Muscle of leg (tissue), 11 donors: Measurements from ENCODE around the gene CPEB3. TPM values are rescaled to one million over a fixed set of nuclear protein-coding genes. Genes with fewer than 3 reads are reported as not detected.
"Not testable (repeated sequence)": the region's sequence is repeated elsewhere in the genome, so short reads cannot be mapped to it uniquely, and the experiment has no call there.

Source experiments
- DNase-seq: peaks from one replicate; pipeline ENCODE4 v3.0.0; 2013
- H3K27ac ChIP-seq: one replicate; pipeline ENCODE4 v1.5.1; 2013; ENCODE audit warnings: mild to moderate bottlenecking, low read length, control low read depth
- H3K27me3 ChIP-seq: one replicate; pipeline ENCODE4 v1.6.1; 2013; ENCODE audit warnings: low read length; ENCODE audit not compliant: control insufficient read depth, insufficient read depth
- H3K36me3 ChIP-seq: one replicate; pipeline ENCODE4 v1.6.1; 2013; ENCODE audit warnings: low read length; ENCODE audit not compliant: control insufficient read depth, insufficient read depth
- H3K4me1 ChIP-seq: one replicate; pipeline ENCODE4 v1.6.1; 2013; ENCODE audit warnings: low read length; ENCODE audit not compliant: control insufficient read depth, insufficient read depth
- H3K4me3 ChIP-seq: one replicate; pipeline ENCODE4 v1.5.1; 2013; ENCODE audit warnings: low read length, control low read depth
- H3K9me3 ChIP-seq: replicated peaks from 2 replicates; pipeline ENCODE4 v1.6.1; 2013; ENCODE audit warnings: low read depth, low read length; ENCODE audit not compliant: control insufficient read depth
- WGBS: methylation state at CpG from one replicate; pipeline ENCODE4 v1.1.5; 2013; ENCODE audit warnings: missing lambda C conversion rate; ENCODE audit not compliant: insufficient coverage; 5-methylcytosine and 5-hydroxymethylcytosine counted together
- polyA plus RNA-seq, 8 donors: library from polyadenylated mRNA; unstranded; fragments of 120-200 nt; gene quantifications; one replicate each; pipeline versions ENCODE4 v1.2.1 to v1.2.3, GENCODE V29; 2013; ENCODE audit warnings: inconsistent platforms in 1 of 8, low replicate concordance in 1 of 8; ENCODE audit not compliant: insufficient read length in 8 of 8, insufficient read depth in 1 of 8
- total RNA-seq: library from RNA; stranded (reverse); fragments of 120-200 nt; gene quantifications from one replicate; pipeline ENCODE4 v1.2.4, GENCODE V29; 2013

The CPEB3 gene
- total and polyA plus RNA-seq, 9 donors = 2.0 to 3.3 (median 3.0) TPM

DNA sequence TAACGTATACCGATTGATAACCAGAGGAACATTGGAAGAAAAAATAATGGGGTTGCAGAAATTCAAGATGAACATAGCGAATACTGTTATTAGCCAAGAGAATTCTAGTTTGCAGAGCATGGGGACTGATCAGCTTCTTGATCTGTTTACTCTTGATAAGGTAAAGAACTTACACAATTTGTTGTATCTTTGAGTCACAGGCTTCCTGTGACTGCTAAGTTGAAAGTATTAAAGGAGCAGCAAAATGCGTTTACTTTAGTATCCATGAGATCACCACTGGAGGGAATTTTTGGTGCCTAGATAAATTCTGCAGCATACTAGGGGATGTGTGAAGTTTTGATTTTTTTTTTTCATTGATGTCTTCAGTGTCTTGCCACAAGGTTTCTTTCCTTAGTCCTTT, 263.7 kb downstream of the CPEB3 start:
- H3K27me3 ChIP-seq = no peaks in the 10 kb centered on the region
- peaks cover 47% of the 10 kb centered on the region for H3K36me3 ChIP-seq
- no peak overlapping the region for H3K4me3 ChIP-seq
- H3K4me1 ChIP-seq = no peaks in the 10 kb centered on the region
- no peak for DNase-seq
- WGBS = 91% methylated on average over 2 of the region's 4 CpGs
- H3K27ac ChIP-seq = no peak overlapping the region
- no peaks in the 10 kb centered on the region for H3K9me3 ChIP-seq

DNA sequence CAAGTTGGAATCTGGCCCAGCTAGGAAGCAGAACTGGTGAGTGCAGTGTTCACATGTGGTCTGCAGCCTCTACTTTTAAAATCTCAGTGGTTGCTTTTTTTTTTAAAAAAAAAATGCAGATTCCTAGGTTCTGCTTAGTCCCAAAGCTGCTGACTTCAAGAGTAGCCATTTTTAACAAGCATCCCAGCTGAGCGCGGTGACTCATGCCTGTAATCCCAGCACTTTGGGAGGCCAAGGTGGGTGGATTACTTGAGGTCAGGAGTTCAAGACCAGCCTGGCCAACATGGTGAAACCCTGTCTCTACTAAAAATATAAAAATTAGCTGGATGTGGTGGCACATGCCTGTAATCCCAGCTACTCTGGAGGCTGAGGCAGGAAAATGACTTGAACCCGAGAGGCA, 265.5 kb downstream of the CPEB3 start:
- H3K4me1 ChIP-seq, H3K27me3 ChIP-seq, DNase-seq, H3K9me3 ChIP-seq, H3K4me3 ChIP-seq, H3K27ac ChIP-seq: not testable (repeated sequence)
- WGBS = no CpG with 5 or more reads among the region's 3 CpGs
- peaks cover 39% of the 10 kb centered on the region for H3K36me3 ChIP-seq

DNA sequence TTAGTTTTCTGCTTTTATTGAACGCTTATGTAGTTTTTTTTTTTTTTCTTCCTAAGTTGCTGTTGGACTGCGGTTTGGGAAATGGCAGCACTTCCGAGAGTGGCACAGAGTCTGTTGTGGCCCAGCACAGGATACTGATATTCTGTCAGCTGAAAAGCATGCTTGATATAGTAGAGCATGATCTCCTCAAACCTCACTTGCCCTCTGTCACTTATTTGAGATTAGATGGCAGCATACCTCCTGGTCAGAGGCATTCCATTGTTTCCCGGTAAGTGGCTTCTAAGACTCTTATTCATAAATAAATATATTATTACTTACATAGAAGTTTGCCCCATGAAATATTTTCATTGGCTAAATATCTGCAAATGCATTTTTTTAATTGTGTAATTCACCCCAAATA, 266.2 kb downstream of the CPEB3 start:
- Histone ChIP-seq H3K4me1 (no peaks in the 10 kb centered on the region), H3K4me3 (no peak overlapping the region), H3K27ac (no peak overlapping the region), H3K27me3 (no peaks in the 10 kb centered on the region), H3K36me3 (peaks cover 39% of the 10 kb centered on the region), H3K9me3 (no peaks in the 10 kb centered on the region)
- no peak for DNase-seq
- WGBS = 100% methylated on average over 1 of the region's 4 CpGs

DNA sequence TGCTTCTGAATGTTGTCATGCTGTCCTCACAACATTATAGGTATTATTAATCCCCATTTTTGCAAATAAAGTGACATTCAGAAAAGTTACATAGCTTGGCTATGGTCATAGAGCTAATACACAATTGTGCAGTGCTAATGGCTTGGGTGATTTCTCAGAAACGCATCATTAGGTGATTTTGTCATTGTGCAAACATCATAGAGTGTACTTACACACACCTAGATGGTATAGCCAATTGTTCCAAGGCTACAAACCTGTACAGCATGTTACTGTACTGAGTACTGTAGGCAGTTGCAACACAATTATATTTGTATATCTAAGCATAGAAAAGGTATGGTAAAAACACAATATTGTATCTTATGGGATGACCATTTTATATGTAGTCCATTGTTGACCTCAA, 276.3 kb downstream of the CPEB3 start:
- no CpG with 5 or more reads among the region's 1 CpG for WGBS
- no peak overlapping the region for H3K27ac ChIP-seq
- H3K9me3 ChIP-seq = no peaks in the 10 kb centered on the region
- no peak overlapping the region for H3K4me3 ChIP-seq
- H3K27me3 ChIP-seq = no peaks in the 10 kb centered on the region
- DNase-seq = no peak
- H3K4me1 ChIP-seq = no peaks in the 10 kb centered on the region
- peaks cover 23% of the 10 kb centered on the region for H3K36me3 ChIP-seq

DNA sequence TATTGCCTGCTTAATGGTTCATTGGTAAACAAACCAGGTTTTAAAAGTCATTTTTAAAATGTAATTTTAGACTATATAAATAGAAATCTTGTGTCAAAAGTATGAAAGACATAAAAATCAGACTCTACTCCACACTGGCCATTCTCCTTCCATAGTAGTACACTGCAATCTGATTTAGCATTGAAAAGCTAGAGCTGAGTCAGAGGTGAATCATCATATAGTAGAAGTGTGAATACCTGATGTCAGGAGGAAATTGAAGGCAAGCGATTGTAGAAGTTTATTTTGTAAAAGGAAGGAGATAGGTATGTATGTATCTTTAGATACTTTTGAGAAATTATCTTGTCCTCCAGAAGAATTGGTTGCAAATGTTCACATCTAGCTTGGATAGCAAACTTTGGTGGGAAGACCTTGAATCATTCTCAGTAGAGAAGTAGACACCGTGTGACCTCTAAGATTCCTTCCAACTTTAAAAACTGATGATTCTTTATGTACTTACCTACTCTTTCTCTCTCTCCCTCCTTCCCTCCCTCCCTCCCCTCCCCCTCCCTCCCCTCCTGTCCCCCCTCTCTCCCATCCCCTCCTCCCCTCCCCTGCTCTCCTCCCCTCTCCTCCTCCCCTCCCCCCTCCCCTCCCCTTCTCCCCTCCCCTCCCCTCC, 279.2 kb downstream of the CPEB3 start:
- Histone ChIP-seq H3K4me1 (no peaks in the 10 kb centered on the region), H3K4me3 (no peak overlapping the region), H3K9me3 (no peaks in the 10 kb centered on the region), H3K27me3 (no peaks in the 10 kb centered on the region), H3K27ac (no peak overlapping the region), H3K36me3 (peaks cover 18% of the 10 kb centered on the region)
- no CpG with 5 or more reads among the region's 2 CpGs for WGBS
- DNase-seq = no peak

DNA sequence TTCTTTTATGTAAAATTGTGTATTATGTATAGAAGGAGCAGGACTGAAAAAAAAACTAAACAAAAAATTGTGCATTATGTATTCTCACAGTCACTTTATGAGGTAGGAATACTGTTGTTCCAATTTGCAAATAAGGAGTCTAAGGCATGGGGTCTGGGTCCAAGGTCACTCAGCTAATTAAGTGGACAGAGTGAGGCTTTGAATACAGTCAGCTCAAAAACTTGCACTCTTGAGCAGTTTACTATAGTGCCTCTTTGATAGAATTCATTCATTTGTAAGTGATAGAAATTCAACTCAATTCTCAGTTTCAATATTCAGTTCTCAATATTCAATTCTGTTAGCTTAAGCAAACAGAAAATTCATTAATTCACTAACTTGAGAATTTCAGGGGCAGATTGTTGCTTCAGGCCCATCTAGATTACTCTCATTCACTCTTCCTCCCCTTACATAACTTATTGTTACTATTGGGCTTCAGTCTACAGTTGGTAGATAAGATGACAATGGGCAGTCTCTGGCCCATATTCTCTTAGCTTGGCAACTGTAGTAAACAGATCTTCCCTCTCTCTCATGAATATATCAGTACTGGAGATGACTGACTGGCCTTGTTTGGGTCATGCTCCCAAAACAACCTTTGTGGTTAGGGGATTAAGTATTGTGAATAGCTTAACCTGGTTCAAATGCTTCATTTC, 280.7 kb downstream of the CPEB3 start:
- peaks cover 18% of the 10 kb centered on the region for H3K36me3 ChIP-seq
- no peaks in the 10 kb centered on the region for H3K9me3 ChIP-seq
- no peaks in the 10 kb centered on the region for H3K4me1 ChIP-seq
- H3K27me3 ChIP-seq = no peaks in the 10 kb centered on the region
- no peak overlapping the region for H3K27ac ChIP-seq
- no peak for DNase-seq
- no peak overlapping the region for H3K4me3 ChIP-seq

DNA sequence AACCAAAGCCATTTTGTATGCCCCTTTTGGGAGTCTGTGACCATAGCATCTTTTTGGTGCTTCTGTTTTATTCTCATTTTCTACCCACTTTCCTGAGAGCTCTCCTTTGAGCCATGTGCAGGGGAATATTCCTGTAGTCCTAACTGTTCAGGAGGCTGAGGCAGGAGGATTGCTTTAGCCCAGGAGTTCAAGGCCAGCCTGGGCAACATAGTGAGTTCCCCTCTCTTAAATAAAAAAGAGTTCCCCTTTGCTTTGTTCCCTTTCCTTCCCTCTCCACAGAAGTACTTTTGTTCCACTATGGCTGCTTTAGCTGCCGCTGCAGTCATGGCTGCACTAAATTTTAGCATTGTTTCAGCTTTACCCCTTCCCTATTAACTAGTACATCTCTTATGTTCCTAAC, 281.4 kb downstream of the CPEB3 start:
- Histone ChIP-seq H3K4me1 (no peaks in the 10 kb centered on the region), H3K27ac (no peak overlapping the region), H3K36me3 (peaks cover 18% of the 10 kb centered on the region), H3K4me3 (no peak overlapping the region), H3K9me3 (peaks cover 3% of the 10 kb centered on the region), H3K27me3 (no peaks in the 10 kb centered on the region)
- WGBS = 100% methylated on average over 1 of the region's 1 CpG
- DNase-seq = no peak

DNA sequence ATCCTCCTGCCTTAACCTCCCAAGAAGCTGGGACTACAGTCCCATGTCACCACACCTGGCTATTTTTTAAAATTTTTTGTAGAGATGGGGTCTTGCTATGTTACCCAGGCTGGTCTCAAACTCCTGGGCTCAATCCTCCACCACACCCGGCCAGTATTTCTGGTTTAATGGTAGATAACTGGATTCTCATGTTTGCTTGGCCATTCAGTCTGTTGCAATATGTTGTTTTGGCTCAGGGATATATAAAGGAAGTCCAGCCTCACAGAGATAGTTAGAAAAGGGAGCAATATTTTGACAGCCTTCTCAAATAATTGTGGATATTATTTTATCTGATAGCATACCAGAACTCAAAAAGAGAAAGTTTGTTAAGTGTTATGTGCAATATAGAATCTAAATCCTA, 284.9 kb downstream of the CPEB3 start:
- no CpG with 5 or more reads among the region's 1 CpG for WGBS
- Histone ChIP-seq H3K9me3 (peaks cover 8% of the 10 kb centered on the region), H3K27ac (no peak overlapping the region), H3K4me3 (no peak overlapping the region), H3K36me3 (peaks cover 18% of the 10 kb centered on the region), H3K27me3 (no peaks in the 10 kb centered on the region), H3K4me1 (no peaks in the 10 kb centered on the region)
- no peak for DNase-seq

DNA sequence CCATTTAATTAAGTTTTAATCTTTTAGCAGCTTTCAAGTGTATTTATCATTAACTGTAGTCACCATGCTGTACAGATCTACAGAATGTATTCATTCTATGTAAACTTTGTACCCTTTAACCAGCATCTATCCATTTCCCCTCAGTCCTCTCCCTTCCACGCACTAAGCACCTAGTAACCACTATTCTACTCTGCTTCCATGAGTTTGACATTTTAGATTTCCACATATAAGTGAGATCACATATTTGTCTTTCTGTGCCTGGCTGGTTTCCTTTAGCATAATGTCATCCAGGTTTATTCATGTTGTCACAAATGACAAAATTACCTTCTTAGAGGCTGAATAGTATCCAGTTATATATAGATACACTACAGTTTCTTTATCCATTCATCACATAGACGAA, 287.6 kb downstream of the CPEB3 start:
- no peak for DNase-seq
- H3K4me1 ChIP-seq = no peaks in the 10 kb centered on the region
- H3K36me3 ChIP-seq = peaks cover 10% of the 10 kb centered on the region
- H3K27ac ChIP-seq = no peak overlapping the region
- no CpG with 5 or more reads among the region's 2 CpGs for WGBS
- H3K9me3 ChIP-seq = peaks cover 8% of the 10 kb centered on the region
- no peaks in the 10 kb centered on the region for H3K27me3 ChIP-seq
- H3K4me3 ChIP-seq = no peak overlapping the region

DNA sequence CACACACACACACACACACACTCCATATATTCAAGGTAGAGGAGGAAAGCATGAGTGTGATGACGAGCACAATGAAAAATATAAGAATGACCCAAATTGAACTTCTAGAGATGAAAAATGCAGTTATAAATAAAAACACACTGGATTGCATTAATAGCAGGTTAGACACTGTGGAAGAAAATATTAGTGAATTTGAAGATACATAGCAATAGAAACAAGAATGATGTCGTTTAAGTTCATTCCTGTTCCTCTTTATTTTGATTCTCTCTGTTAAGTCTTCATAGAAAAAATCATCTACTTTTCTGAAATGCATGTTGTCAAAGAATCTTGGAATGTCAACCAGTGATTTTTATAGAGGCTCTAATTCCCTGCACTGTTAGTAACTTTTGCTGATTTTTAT, 288.9 kb downstream of the CPEB3 start:
- DNase-seq = no peak
- H3K27me3 ChIP-seq = no peaks in the 10 kb centered on the region
- H3K9me3 ChIP-seq = peaks cover 8% of the 10 kb centered on the region
- WGBS = no CpG with 5 or more reads among the region's 2 CpGs
- no peak overlapping the region for H3K4me3 ChIP-seq
- H3K27ac ChIP-seq = no peak overlapping the region
- peaks cover 11% of the 10 kb centered on the region for H3K36me3 ChIP-seq
- H3K4me1 ChIP-seq = no peaks in the 10 kb centered on the region
